DOHH2 (cell line): Measurements from ENCODE around the gene RAD9A.

Experiments used
- CTCF ChIP-seq: fragments of 200-600 bp; sonication (generic); IDR thresholded peaks from one replicate; pipeline ENCODE4 v1.5.1; 2014; ENCODE audit warnings: antibody characterized with exemption, mild to moderate bottlenecking, low read depth, low read length; ENCODE audit not compliant: poor library complexity, severe bottlenecking
- EZH2phosphoT487 ChIP-seq: fragments of 200-600 bp; sonication (generic); IDR thresholded peaks from 2 replicates; pipeline ENCODE4 v1.6.1; 2017; ENCODE audit warnings: borderline replicate concordance, mild to moderate bottlenecking, antibody characterized with exemption, low read length, moderate library complexity, mixed read lengths

GRCh38 chr11:67406420-67406968 is 14.7 kb downstream of the RAD9A start:
- no peak for TF ChIP-seq CTCF
- TF ChIP-seq EZH2phosphoT487: no peak
